ENCODE measurements around the gene MAP9. TPM values are rescaled to one million over a fixed set of nuclear protein-coding genes. Genes with fewer than 3 reads are reported as not detected.

Gene MAP9
- total and polyA plus RNA-seq, 10 of the 15 experiments (the other 5 are each of a cell fraction or from before 2014, with no cell fraction given): 1.2 to 7.0 (median 4.3) TPM

- peak overlapping the region; percentile 71 for H3K4me2 ChIP-seq (ENCODE audit: control insufficient read depth, insufficient read depth)
- no peak for FAIRE-seq
- H2AFZ ChIP-seq (ENCODE audit: control insufficient read depth, low read depth, low read length): peak overlapping the region; percentile 96
- H3K9ac ChIP-seq (ENCODE audit: control insufficient read depth, insufficient read depth, low read length): no peak overlapping the region
- no peaks in the 10 kb centered on the region for H4K20me1 ChIP-seq (ENCODE audit: control insufficient read depth, insufficient read depth)
- H3K27ac ChIP-seq (ENCODE audit: control insufficient read depth, insufficient read depth): no peak overlapping the region
- ChIA-PET RAD21 (ENCODE audit: unreplicated experiment) (interaction anchor here (1.6 kb wide), 1 partner anchor 432 kb away, joined by 4 read pairs; no protein-coding TSS in a partner anchor), SMC1A (ENCODE audit: uncharacterized antibody, unreplicated experiment) (no interaction called here), CTCF (interaction anchor here (1.3 kb wide), 1 partner anchor 825 kb away, joined by 3 read pairs; no protein-coding TSS in a partner anchor), POLR2A (no interaction called here)
- DNase-seq (ENCODE audit: low read depth, low spot score): no peak
- no peaks in the 10 kb centered on the region for H3K79me2 ChIP-seq (ENCODE audit: control insufficient read depth, insufficient read depth, low read length)
- BruUV-seq (replicated peaks): no TSS peak
- peaks cover 3% of the 10 kb centered on the region; the same call in 1 of the 2 replicates for H3K4me1 ChIP-seq (ENCODE audit: control insufficient read depth, insufficient read depth, low read length)
- intact Hi-C loops (cut with micrococcal nuclease; ENCODE audit: unreplicated experiment): loop anchor here (10.0 kb wide), 2 partner anchors 578 to 752 kb away; partner anchors contain the start of gene CTSO
- in situ Hi-C loops (cut with MboI): no loop called here
- H3K9me3 ChIP-seq (replicated peaks; ENCODE audit: control insufficient read depth, insufficient read depth, low read length): no peaks in the 10 kb centered on the region
- H3K27me3 ChIP-seq (replicated peaks in 1 of 2; ENCODE audit: control insufficient read depth in 2 of 2, insufficient read depth in 2 of 2, low read length in 1 of 2): no peaks in the 10 kb centered on the region
- 62% methylated on average over 3 of the region's 3 CpGs for WGBS (ENCODE audit: insufficient coverage, insufficient replicate concordance, low lambda C conversion rate, missing lambda C conversion rate)
- H3K36me3 ChIP-seq (ENCODE audit: control insufficient read depth in 2 of 2, insufficient read depth in 2 of 2, low read length in 1 of 2): no peaks in the 10 kb centered on the region
- ATAC-seq: no peak
- H3K4me3 ChIP-seq: peak overlapping the region; percentile 28; the same call in 1 of the 2 replicates
- TF ChIP-seq BMI1 (IDR thresholded peaks at IDR 0.05; ENCODE audit: borderline replicate concordance): no peak
- TF ChIP-seq SREBF2 (IDR thresholded peaks at IDR 0.05; ENCODE audit: low read length): no peak
- no peak for TF ChIP-seq ZBTB33 (IDR thresholded peaks at IDR 0.05)
- TF ChIP-seq MYC (IDR thresholded peaks at IDR 0.05; ENCODE audit: insufficient read depth, insufficient read length, insufficient replicate concordance, low read length, severe bottlenecking): no peak
- TF ChIP-seq SKIL (IDR thresholded peaks at IDR 0.05; ENCODE audit: low read depth, poor library complexity, severe bottlenecking): no peak
- no peak for TF ChIP-seq KLF5 (IDR thresholded peaks at IDR 0.05; ENCODE audit: partially characterized antibody)
- TF ChIP-seq PRDM15 (CRISPR knock-in tag; IDR thresholded peaks at IDR 0.05): no peak
- TF ChIP-seq ZZZ3 (IDR thresholded peaks at IDR 0.05; ENCODE audit: control insufficient read depth, insufficient read length, low read depth): no peak
- no peak for TF ChIP-seq HCFC1 (IDR thresholded peaks at IDR 0.05; ENCODE audit: low read length)
- TF ChIP-seq BCL3 (IDR thresholded peaks at IDR 0.05; ENCODE audit: borderline replicate concordance, insufficient read depth, low read depth, low read length, poor library complexity, severe bottlenecking): no peak
- TF ChIP-seq PKNOX1 (IDR thresholded peaks at IDR 0.05): no peak
- TF ChIP-seq CHD4 (IDR thresholded peaks at IDR 0.05): no peak
- TF ChIP-seq SMAD1 (IDR thresholded peaks at IDR 0.05; ENCODE audit: low read depth, partially characterized antibody): no peak
Observed at GRCh38 chr4:155377276-155377675, 511 bp upstream of the MAP9 start.

Data from GM12878 (cell line).